Measurements from ENCODE around the gene OR4K15. TPM values are rescaled to one million over a fixed set of nuclear protein-coding genes. Genes with fewer than 3 reads are reported as not detected.

Gene OR4K15
- total RNA-seq, 1 experiment from 2014 or later: not detected

DNA sequence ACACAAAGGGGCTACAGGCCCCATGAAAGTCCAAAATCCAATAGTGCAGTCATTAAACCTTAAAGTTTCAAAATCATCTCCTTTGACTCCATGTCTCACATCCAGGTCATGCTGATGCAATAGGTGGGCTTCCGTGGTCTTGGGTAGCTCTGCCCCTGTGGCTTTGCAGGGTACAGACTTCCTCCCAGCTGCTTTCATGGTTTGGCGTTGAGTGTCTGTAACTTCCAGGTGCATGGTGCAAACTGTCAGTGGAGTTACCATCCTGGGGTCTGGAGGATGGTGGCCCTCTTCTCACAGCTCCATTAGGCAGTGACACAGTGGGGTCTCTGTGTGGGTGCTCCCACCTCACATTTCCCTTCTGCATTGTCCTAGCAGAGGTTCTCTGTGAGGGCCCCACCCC is 18.0 kb downstream of the OR4K15 start:
- no peaks in the 10 kb centered on the region for H3K36me3 ChIP-seq (ENCODE audit: control insufficient read depth, insufficient read depth, low read length)
- Mint-ChIP-seq H3K4me3 (ENCODE audit: unreplicated experiment) (no peak overlapping the region), H3K27ac (ENCODE audit: unreplicated experiment) (no peak overlapping the region), H3K36me3 (ENCODE audit: insufficient read depth, unreplicated experiment) (no peaks in the 10 kb centered on the region), H3K4me1 (ENCODE audit: low read depth, unreplicated experiment) (no peaks in the 10 kb centered on the region), H3K27me3 (ENCODE audit: insufficient read depth, unreplicated experiment) (no peaks in the 10 kb centered on the region), H3K9me3 (ENCODE audit: unreplicated experiment) (no peaks in the 10 kb centered on the region)
- H3K27me3 ChIP-seq (replicated peaks; ENCODE audit: control insufficient read depth, insufficient read depth, low read length): no peaks in the 10 kb centered on the region
- intact Hi-C loops (cut with micrococcal nuclease; ENCODE audit: unreplicated experiment): no loop called here
- H3K4me3 ChIP-seq (ENCODE audit: low read depth, low read length): no peak overlapping the region
- no peak for TF ChIP-seq CTCF (IDR thresholded peaks at IDR 0.05; ENCODE audit: insufficient read depth in 1 of 2, low read depth in 1 of 2, low read length in 1 of 2, severe bottlenecking in 1 of 2, unreplicated experiment in 1 of 2)
- no peaks in the 10 kb centered on the region for H3K4me1 ChIP-seq
- no peaks in the 10 kb centered on the region for H3K9me3 ChIP-seq
- ChIA-PET CTCF (no interaction called here), POLR2A (no interaction called here)
- no peak for DNase-seq
- BruUV-seq (replicated peaks): no TSS peak

DNA sequence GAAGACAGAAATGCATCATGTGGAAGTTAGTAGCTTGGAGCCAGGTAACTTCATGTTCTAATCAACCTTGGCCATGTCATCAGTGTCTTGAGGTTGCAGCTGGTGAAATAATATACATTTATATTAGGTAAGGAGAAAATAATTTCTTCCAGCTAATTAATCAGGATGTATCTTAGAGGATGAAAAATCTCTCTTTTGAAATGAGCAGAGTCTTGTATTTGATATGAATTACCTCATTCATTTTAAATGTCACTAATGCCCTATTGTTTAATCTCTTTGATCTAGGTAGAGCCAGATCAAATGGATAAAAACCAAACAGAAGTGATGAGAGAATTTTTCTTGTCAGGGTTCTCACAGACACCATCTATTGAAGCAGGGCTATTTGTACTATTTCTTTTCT is 26.5 kb downstream of the OR4K15 start, which contains the start of gene OR4Q2:
Gene OR4Q2 (plus strand): TSS at position 301 of the 400 bp plus-strand sequence.
- POLR2A ChIA-PET: no interaction called here

DNA sequence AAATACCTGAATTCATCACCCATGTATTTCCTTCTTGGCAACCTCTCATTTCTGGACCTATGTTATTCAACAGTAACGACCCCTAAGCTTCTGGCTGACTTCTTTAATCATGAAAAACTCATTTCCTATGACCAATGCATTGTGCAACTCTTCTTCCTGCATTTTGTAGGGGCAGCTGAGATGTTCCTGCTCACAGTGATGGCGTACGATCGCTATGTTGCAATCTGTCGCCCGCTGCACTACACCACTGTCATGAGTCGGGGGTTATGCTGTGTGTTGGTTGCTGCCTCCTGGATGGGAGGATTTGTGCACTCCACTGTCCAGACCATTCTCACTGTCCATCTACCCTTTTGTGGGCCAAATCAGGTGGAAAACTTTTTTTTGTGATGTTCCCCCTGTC is 26.9 kb downstream of the OR4K15 start:
- POLR2A ChIA-PET: no interaction called here
- H3K9me3 ChIP-seq: no peaks in the 10 kb centered on the region
- no peaks in the 10 kb centered on the region for H3K27me3 ChIP-seq (replicated peaks; ENCODE audit: control insufficient read depth, insufficient read depth, low read length)
- intact Hi-C loops (cut with micrococcal nuclease; ENCODE audit: unreplicated experiment): no loop called here
- no peak for TF ChIP-seq CTCF (IDR thresholded peaks at IDR 0.05; ENCODE audit: insufficient read depth in 1 of 2, low read depth in 1 of 2, low read length in 1 of 2, severe bottlenecking in 1 of 2, unreplicated experiment in 1 of 2)
- no peak overlapping the region for H3K4me3 ChIP-seq (ENCODE audit: low read depth, low read length)
- Mint-ChIP-seq H3K4me1 (ENCODE audit: low read depth, unreplicated experiment) (no peaks in the 10 kb centered on the region), H3K4me3 (ENCODE audit: unreplicated experiment) (no peak overlapping the region), H3K36me3 (ENCODE audit: insufficient read depth, unreplicated experiment) (no peaks in the 10 kb centered on the region), H3K27me3 (ENCODE audit: insufficient read depth, unreplicated experiment) (peaks cover 3% of the 10 kb centered on the region), H3K9me3 (ENCODE audit: unreplicated experiment) (peaks cover under 1% of the 10 kb centered on the region), H3K27ac (ENCODE audit: unreplicated experiment) (no peak overlapping the region)
- DNase-seq: no peak
- CTCF ChIA-PET: no interaction called here
- H3K4me1 ChIP-seq: no peaks in the 10 kb centered on the region
- no peaks in the 10 kb centered on the region for H3K36me3 ChIP-seq (ENCODE audit: control insufficient read depth, insufficient read depth, low read length)
- no TSS peak for BruUV-seq (replicated peaks)

More for the DNA sequence above, 26.5 kb downstream of the OR4K15 start, which contains the start of gene OR4Q2:
- no TSS peak for BruUV-seq (replicated peaks)
- H3K36me3 Mint-ChIP-seq (ENCODE audit: insufficient read depth, unreplicated experiment): no peaks in the 10 kb centered on the region
- intact Hi-C loops (cut with micrococcal nuclease; ENCODE audit: unreplicated experiment): no loop called here
- no peak for DNase-seq
- Histone ChIP-seq H3K36me3 (ENCODE audit: control insufficient read depth, insufficient read depth, low read length) (no peaks in the 10 kb centered on the region), H3K9me3 (no peaks in the 10 kb centered on the region), H3K4me3 (ENCODE audit: low read depth, low read length) (no peak within 1 kb of the TSS), H3K27me3 (replicated peaks; ENCODE audit: control insufficient read depth, insufficient read depth, low read length) (no peaks in the 10 kb centered on the region), H3K4me1 (no peaks in the 10 kb centered on the region)
- H3K27me3 Mint-ChIP-seq (ENCODE audit: insufficient read depth, unreplicated experiment): peaks cover 3% of the 10 kb centered on the region
- no peak within 1 kb of the TSS for H3K4me3 Mint-ChIP-seq (ENCODE audit: unreplicated experiment)
- no peak within 1 kb of the TSS for H3K27ac Mint-ChIP-seq (ENCODE audit: unreplicated experiment)
- CTCF ChIA-PET: no interaction called here
- no peak for TF ChIP-seq CTCF (IDR thresholded peaks at IDR 0.05; ENCODE audit: insufficient read depth in 1 of 2, low read depth in 1 of 2, low read length in 1 of 2, severe bottlenecking in 1 of 2, unreplicated experiment in 1 of 2)
- H3K4me1 Mint-ChIP-seq (ENCODE audit: low read depth, unreplicated experiment): no peaks in the 10 kb centered on the region
- H3K9me3 Mint-ChIP-seq (ENCODE audit: unreplicated experiment): no peaks in the 10 kb centered on the region
